Measurements from ENCODE around the gene PARD3B. TPM values are rescaled to one million over a fixed set of nuclear protein-coding genes. Genes with fewer than 3 reads are reported as not detected.

The PARD3B gene
- total and polyA plus RNA-seq, 2 experiments from 2014 or later: 3.5 to 4.4 TPM

DNA sequence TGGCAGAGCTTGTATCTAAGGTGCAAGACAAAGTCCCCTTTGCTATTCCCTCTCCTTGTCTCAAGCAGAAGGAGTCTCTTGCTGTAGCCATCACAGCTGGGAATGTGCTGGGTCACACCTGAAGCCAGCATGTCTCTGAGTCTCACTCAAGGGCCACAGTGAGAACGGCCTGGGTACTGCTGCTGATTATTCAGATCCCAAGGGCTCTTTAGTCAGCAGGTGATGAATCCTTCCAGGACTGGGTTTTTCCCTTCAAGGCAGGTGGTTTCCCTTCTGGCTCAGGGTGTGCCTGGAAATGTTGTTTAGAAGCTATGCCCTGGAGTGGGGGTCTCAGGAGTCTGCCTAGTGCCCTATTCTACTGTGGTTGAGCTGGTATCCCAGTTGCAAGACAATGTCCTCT lies 356.3 kb downstream of the PARD3B start:
- ATAC-seq (no peak), DNase-seq (ENCODE audit: low spot score) (no peak)
- no peak overlapping the region for H3K27ac ChIP-seq (ENCODE audit: low read depth)
- no peaks in the 10 kb centered on the region for H3F3A ChIP-seq (replicated peaks; ENCODE audit: low read depth)
- peaks cover 2% of the 10 kb centered on the region; the same call in 1 of the 3 replicates for H3K36me3 Mint-ChIP-seq (ENCODE audit: low read depth)
- no peak overlapping the region for H2AFZ ChIP-seq
- no peak overlapping the region for H3K4me2 ChIP-seq
- H3K4me1 ChIP-seq (ENCODE audit: insufficient read depth): no peaks in the 10 kb centered on the region
- H4K20me1 ChIP-seq (replicated peaks; ENCODE audit: insufficient read depth): no peaks in the 10 kb centered on the region
- H3K4me3 ChIP-seq: no peak overlapping the region
- no peaks in the 10 kb centered on the region for H3K9me2 ChIP-seq (ENCODE audit: insufficient read depth)
- no peak overlapping the region for H3K4me3 Mint-ChIP-seq
- peaks cover 9% of the 10 kb centered on the region; the same call in 2 of the 3 replicates for H3K9me3 Mint-ChIP-seq
- peaks cover 2% of the 10 kb centered on the region for H3K27me3 Mint-ChIP-seq (ENCODE audit: insufficient read depth, low read depth, poor library complexity)
- no peaks in the 10 kb centered on the region for H3K4me1 Mint-ChIP-seq
- no peaks in the 10 kb centered on the region for H3K36me3 ChIP-seq (ENCODE audit: insufficient read depth)
- H3K27me3 ChIP-seq (ENCODE audit: insufficient read depth): no peaks in the 10 kb centered on the region
- H3K79me2 ChIP-seq (replicated peaks; ENCODE audit: insufficient read depth): no peaks in the 10 kb centered on the region
- TF ChIP-seq, protein P1, sequence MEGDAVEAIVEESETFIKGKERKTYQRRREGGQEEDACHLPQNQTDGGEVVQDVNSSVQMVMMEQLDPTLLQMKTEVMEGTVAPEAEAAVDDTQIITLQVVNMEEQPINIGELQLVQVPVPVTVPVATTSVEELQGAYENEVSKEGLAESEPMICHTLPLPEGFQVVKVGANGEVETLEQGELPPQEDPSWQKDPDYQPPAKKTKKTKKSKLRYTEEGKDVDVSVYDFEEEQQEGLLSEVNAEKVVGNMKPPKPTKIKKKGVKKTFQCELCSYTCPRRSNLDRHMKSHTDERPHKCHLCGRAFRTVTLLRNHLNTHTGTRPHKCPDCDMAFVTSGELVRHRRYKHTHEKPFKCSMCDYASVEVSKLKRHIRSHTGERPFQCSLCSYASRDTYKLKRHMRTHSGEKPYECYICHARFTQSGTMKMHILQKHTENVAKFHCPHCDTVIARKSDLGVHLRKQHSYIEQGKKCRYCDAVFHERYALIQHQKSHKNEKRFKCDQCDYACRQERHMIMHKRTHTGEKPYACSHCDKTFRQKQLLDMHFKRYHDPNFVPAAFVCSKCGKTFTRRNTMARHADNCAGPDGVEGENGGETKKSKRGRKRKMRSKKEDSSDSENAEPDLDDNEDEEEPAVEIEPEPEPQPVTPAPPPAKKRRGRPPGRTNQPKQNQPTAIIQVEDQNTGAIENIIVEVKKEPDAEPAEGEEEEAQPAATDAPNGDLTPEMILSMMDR (conservative IDR thresholded peaks at IDR 0.05; ENCODE audit: low read depth in 2 of 2): no peak
- TF ChIP-seq, protein P2, sequence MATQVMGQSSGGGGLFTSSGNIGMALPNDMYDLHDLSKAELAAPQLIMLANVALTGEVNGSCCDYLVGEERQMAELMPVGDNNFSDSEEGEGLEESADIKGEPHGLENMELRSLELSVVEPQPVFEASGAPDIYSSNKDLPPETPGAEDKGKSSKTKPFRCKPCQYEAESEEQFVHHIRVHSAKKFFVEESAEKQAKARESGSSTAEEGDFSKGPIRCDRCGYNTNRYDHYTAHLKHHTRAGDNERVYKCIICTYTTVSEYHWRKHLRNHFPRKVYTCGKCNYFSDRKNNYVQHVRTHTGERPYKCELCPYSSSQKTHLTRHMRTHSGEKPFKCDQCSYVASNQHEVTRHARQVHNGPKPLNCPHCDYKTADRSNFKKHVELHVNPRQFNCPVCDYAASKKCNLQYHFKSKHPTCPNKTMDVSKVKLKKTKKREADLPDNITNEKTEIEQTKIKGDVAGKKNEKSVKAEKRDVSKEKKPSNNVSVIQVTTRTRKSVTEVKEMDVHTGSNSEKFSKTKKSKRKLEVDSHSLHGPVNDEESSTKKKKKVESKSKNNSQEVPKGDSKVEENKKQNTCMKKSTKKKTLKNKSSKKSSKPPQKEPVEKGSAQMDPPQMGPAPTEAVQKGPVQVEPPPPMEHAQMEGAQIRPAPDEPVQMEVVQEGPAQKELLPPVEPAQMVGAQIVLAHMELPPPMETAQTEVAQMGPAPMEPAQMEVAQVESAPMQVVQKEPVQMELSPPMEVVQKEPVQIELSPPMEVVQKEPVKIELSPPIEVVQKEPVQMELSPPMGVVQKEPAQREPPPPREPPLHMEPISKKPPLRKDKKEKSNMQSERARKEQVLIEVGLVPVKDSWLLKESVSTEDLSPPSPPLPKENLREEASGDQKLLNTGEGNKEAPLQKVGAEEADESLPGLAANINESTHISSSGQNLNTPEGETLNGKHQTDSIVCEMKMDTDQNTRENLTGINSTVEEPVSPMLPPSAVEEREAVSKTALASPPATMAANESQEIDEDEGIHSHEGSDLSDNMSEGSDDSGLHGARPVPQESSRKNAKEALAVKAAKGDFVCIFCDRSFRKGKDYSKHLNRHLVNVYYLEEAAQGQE (IDR thresholded peaks at IDR 0.05; ENCODE audit: unreplicated experiment): no peak
- TF ChIP-seq STAT1 (IDR thresholded peaks at IDR 0.05; ENCODE audit: unreplicated experiment) (no peak), CREB1 (CRISPR knock-in tag; IDR thresholded peaks at IDR 0.05; ENCODE audit: low read depth) (no peak), JUNB (IDR thresholded peaks at IDR 0.05; ENCODE audit: unreplicated experiment) (no peak), NANOG (IDR thresholded peaks at IDR 0.05; ENCODE audit: borderline replicate concordance) (no peak), EZH2phosphoT487 (IDR thresholded peaks at IDR 0.05; ENCODE audit: unreplicated experiment) (no peak)
- TF ChIP-seq, protein P3, sequence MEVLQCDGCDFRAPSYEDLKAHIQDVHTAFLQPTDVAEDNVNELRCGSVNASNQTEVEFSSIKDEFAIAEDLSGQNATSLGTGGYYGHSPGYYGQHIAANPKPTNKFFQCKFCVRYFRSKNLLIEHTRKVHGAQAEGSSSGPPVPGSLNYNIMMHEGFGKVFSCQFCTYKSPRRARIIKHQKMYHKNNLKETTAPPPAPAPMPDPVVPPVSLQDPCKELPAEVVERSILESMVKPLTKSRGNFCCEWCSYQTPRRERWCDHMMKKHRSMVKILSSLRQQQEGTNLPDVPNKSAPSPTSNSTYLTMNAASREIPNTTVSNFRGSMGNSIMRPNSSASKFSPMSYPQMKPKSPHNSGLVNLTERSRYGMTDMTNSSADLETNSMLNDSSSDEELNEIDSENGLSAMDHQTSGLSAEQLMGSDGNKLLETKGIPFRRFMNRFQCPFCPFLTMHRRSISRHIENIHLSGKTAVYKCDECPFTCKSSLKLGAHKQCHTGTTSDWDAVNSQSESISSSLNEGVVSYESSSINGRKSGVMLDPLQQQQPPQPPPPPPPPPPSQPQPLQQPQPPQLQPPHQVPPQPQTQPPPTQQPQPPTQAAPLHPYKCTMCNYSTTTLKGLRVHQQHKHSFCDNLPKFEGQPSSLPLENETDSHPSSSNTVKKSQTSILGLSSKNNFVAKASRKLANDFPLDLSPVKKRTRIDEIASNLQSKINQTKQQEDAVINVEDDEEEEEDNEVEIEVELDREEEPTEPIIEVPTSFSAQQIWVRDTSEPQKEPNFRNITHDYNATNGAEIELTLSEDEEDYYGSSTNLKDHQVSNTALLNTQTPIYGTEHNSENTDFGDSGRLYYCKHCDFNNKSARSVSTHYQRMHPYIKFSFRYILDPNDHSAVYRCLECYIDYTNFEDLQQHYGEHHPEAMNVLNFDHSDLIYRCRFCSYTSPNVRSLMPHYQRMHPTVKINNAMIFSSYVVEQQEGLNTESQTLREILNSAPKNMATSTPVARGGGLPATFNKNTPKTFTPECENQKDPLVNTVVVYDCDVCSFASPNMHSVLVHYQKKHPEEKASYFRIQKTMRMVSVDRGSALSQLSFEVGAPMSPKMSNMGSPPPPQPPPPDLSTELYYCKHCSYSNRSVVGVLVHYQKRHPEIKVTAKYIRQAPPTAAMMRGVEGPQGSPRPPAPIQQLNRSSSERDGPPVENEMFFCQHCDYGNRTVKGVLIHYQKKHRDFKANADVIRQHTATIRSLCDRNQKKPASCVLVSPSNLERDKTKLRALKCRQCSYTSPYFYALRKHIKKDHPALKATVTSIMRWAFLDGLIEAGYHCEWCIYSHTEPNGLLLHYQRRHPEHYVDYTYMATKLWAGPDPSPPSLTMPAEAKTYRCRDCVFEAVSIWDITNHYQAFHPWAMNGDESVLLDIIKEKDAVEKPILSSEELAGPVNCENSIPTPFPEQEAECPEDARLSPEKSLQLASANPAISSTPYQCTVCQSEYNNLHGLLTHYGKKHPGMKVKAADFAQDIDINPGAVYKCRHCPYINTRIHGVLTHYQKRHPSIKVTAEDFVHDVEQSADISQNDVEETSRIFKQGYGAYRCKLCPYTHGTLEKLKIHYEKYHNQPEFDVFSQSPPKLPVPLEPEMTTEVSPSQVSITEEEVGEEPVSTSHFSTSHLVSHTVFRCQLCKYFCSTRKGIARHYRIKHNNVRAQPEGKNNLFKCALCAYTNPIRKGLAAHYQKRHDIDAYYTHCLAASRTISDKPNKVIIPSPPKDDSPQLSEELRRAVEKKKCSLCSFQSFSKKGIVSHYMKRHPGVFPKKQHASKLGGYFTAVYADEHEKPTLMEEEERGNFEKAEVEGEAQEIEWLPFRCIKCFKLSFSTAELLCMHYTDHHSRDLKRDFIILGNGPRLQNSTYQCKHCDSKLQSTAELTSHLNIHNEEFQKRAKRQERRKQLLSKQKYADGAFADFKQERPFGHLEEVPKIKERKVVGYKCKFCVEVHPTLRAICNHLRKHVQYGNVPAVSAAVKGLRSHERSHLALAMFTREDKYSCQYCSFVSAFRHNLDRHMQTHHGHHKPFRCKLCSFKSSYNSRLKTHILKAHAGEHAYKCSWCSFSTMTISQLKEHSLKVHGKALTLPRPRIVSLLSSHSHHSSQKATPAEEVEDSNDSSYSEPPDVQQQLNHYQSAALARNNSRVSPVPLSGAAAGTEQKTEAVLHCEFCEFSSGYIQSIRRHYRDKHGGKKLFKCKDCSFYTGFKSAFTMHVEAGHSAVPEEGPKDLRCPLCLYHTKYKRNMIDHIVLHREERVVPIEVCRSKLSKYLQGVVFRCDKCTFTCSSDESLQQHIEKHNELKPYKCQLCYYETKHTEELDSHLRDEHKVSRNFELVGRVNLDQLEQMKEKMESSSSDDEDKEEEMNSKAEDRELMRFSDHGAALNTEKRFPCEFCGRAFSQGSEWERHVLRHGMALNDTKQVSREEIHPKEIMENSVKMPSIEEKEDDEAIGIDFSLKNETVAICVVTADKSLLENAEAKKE (CRISPR knock-in tag; IDR thresholded peaks at IDR 0.05): no peak
- TF ChIP-seq, protein P4, sequence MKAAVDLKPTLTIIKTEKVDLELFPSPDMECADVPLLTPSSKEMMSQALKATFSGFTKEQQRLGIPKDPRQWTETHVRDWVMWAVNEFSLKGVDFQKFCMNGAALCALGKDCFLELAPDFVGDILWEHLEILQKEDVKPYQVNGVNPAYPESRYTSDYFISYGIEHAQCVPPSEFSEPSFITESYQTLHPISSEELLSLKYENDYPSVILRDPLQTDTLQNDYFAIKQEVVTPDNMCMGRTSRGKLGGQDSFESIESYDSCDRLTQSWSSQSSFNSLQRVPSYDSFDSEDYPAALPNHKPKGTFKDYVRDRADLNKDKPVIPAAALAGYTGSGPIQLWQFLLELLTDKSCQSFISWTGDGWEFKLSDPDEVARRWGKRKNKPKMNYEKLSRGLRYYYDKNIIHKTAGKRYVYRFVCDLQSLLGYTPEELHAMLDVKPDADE (IDR thresholded peaks at IDR 0.05): no peak
- no peak overlapping the region for H3K27ac Mint-ChIP-seq
